Fibroblast of skin of back (primary cell): ENCODE results near the gene PIGP.
"Not testable (repeated sequence)": the region's sequence is repeated elsewhere in the genome, so short reads cannot be mapped to it uniquely, and the experiment has no call there.

Experiments used
- DNase-seq: peaks from one replicate; pipeline ENCODE4 v3.0.0-alpha.2; 2013

Gene PIGP

DNA sequence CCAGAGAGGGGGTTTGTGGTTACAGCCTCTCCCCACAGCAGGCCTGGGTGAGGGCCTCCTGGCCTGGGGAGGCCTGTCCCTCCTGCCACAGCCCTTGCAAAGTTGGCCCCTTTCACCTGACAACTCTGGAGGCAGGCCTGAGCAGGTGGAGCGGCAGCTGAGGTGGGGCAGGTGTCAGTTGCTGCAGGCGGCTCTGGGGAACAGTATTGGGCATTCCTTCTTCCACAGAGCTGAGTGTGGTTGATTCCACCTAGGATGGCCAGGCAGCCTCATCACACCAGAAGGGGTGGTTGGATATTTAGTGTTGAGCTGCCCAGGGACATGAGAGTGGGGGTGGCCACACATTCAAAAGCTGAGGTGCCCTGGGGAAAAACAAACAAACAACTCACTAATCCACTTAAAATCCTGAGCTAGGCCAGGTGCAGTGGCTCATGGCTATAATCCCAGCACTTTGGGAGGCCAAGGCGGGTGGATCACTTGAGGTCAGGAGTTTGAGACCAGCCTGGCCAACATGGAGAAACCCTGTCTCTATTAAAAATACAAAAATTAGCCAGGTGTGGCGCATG, 31.1 kb downstream of the PIGP start:
- DNase-seq: no peak

GRCh38 chr21:37040212-37040611, 32.7 kb downstream of the PIGP start:
- no peak for DNase-seq

- DNase-seq: no peak
Measured at GRCh38 chr21:37039411-37040075, 33.3 kb downstream of the PIGP start.

GRCh38 chr21:37036177-37036576, 36.7 kb downstream of the PIGP start:
- DNase-seq: peak; percentile 22

DNA sequence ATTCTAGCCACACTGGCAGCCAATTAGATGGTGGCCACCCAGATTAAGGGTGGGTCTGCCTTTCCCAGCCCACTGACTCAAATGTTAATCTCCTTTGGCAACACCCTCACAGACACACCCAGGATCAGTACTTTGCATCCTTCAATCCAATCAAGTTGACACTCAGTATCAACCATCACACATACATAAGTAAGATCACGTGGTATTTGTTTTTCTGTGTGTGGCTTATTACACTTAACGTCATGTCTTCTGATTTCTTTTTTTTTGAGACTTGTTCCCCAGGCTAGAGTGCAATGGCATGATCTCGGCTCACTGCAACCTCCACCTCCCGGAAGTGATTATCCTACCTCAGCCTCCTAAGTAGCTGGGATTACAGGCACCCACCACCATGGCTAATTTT, 38.5 kb downstream of the PIGP start:
- not testable (repeated sequence) for DNase-seq

GRCh38 chr21:37032877-37033471, 39.9 kb downstream of the PIGP start:
- DNase-seq: peak; percentile 73

DNA sequence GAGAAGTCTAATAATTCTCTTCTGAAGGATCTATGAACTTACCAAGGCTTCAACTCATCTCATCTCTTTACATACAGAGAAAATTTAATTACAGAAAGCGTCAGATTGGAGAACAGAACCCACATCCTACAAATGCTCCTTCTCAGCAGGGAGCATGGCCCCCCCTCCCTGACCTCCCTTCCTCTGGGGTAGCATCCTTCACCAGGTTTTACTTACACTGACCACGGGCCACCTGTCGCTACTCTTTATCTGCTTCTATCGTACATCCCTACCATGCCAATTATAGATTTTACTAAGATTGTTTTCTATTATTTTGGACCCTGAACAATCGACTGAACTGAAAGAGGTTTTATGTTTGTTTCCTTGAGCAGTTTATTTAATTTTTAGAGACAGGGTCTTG, 40.6 kb downstream of the PIGP start:
- no peak for DNase-seq

DNA sequence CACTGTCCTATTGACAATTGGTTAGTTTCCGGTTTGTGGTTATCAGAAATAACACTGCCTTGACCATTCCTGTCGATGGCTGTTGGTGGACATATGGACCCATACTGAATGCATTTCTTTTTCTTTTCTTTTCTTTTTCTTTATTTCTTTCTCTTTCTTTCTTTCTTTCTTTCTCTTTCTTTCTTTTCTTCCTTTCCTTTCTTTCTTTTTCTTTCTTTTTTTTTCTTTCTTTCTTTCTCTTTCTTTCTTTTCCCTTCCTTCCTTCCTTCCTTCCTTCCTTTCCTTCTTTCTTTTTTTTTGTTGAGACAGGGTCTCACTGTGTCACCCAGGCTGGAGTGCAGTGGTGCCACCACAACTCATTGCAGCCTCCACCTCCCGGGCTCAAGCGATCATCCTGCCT, 42.0 kb downstream of the PIGP start:
- DNase-seq: no peak

- peak; percentile 18 for DNase-seq
Measured at GRCh38 chr21:37028570-37028969, 44.3 kb downstream of the PIGP start.

- DNase-seq: no peak
Measured at GRCh38 chr21:37026499-37026898, 46.4 kb downstream of the PIGP start.

DNA sequence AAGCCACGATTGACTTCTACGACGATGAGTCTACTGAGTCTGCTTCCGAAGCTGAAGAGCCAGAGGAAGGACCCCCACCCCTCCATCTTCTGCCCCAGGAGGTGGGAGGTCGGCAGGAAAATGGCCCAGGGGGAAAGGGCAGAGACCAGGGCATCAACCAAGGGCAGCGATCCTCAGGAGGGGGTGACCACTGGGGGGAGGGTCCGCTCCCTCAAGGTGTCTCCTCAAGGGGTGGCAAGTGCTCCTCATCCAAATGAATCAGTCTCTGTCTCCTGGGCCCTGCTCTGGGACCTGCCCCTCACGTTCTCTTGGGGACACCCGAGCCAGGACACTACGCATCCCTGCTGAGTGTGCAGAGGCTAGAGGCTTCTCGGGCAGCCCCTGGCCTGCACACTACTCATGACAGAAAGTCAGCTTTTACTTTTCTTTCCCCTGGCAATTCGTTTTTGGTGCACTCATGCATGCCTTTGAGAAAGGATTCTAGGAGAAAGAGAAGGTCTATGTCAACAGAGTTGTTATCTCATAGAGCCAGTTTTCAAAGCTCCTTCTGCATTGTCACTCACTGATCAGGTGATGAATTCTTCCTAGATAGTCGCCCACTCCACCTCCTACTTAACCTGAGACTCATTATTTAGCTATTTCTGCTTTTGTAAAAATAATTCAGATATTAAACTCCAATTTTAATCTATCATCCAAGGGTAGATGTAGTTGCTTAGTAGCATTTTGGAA, 54.8 kb downstream of the PIGP start:
- DNase-seq: no peak
